Fibroblast of the aortic adventitia (primary cell): ENCODE data around the gene MLLT11. TPM values are rescaled to one million over a fixed set of nuclear protein-coding genes. Genes with fewer than 3 reads are reported as not detected.

Source experiments
- DNase-seq: peaks from one replicate; pipeline ENCODE4 v3.0.0-alpha.2; 2010; ENCODE audit warnings: low read depth
- H3K4me3 ChIP-seq: 2 replicates; pipeline ENCODE4 v1.5.1; 2011; ENCODE audit warnings: low read depth, mild to moderate bottlenecking, control low read depth, low read length, moderate library complexity
- CTCF ChIP-seq: IDR thresholded peaks from 2 replicates; pipeline ENCODE4 v1.5.1; 2011; ENCODE audit warnings: mild to moderate bottlenecking, low read length, control low read depth, inconsistent platforms; ENCODE audit not compliant: insufficient read depth
- total RNA-seq: library from RNA; depleted of rRNA; stranded (reverse); fragments of >200 nt; gene quantifications from 2 replicates; pipeline ENCODE4 v1.2.3, GENCODE V29; 2012; ENCODE audit warnings: low replicate concordance

The MLLT11 gene
- total RNA-seq: 2.0 and 6.1 TPM in 2 replicates

GRCh38 chr1:151060007-151060656 lies at the start of gene MLLT11:
MLLT11 (plus strand) TSS chr1:151060397; CDS start chr1:151067225, 6,828 bp downstream.
- TF ChIP-seq CTCF: no peak
- peak within 1 kb of the TSS; percentile 89 for H3K4me3 ChIP-seq
- peak; percentile 61 for DNase-seq

GRCh38 chr1:151011154-151011850 lies 48.9 kb upstream of the MLLT11 start:
- H3K4me3 ChIP-seq: no peak overlapping the region
- no peak for TF ChIP-seq CTCF
- DNase-seq: peak; percentile 11

GRCh38 chr1:151012684-151013471 lies 47.3 kb upstream of the MLLT11 start:
- no peak for TF ChIP-seq CTCF
- no peak overlapping the region for H3K4me3 ChIP-seq
- DNase-seq: no peak

- peak; percentile 41 for TF ChIP-seq CTCF
- no peak overlapping the region for H3K4me3 ChIP-seq
- peak; percentile 87 for DNase-seq
Measured at GRCh38 chr1:151013518-151013917, 46.7 kb upstream of the MLLT11 start.

- peak; percentile 74 for DNase-seq
- TF ChIP-seq CTCF: peak; percentile 82
- no peak overlapping the region for H3K4me3 ChIP-seq
Measured at GRCh38 chr1:151024540-151025146, 35.6 kb upstream of the MLLT11 start.

GRCh38 chr1:151026460-151026859 lies 33.7 kb upstream of the MLLT11 start:
- no peak for DNase-seq
- TF ChIP-seq CTCF: no peak
- H3K4me3 ChIP-seq: no peak overlapping the region
